ENCODE data around the gene IREB2. TPM values are rescaled to one million over a fixed set of nuclear protein-coding genes. Genes with fewer than 3 reads are reported as not detected.

The IREB2 gene
- total and polyA plus RNA-seq, 2 donors (not counting 3 experiments of a cell fraction or from before 2014, with no cell fraction given) = 12.7 to 51.4 TPM

- peaks cover 0 to 3% of the 10 kb centered on the region in 2 experiments for H3K27me3 ChIP-seq (ENCODE audit: control insufficient read depth in 2 of 2, insufficient read depth in 2 of 2, low read length in 2 of 2)
- DNase-seq (ENCODE audit: low read depth, low spot score) = no peak
- H3K4me3 ChIP-seq (replicated peaks in 1 of 3; ENCODE audit: insufficient read depth in 1 of 3, low read depth in 1 of 3, low read length in 3 of 3) = no peak overlapping the region
- no peaks in the 10 kb centered on the region for H3K9me1 ChIP-seq (replicated peaks; ENCODE audit: control insufficient read depth, extremely low read depth, insufficient read depth, low read length)
- dilution Hi-C loops (cut with MboI; ENCODE audit: extremely low pct_ligation_motif_present, low sequenced_read_pairs) = no loop called here
- POLR2A ChIA-PET = no interaction called here
- H3K27ac ChIP-seq (ENCODE audit: insufficient read depth, low read depth, low read length) = no peak overlapping the region
- intact Hi-C loops (cut with micrococcal nuclease) = no loop called here
- no peak overlapping the region for H2AFZ ChIP-seq (ENCODE audit: low read depth, low read length)
- H3K9me3 ChIP-seq (replicated peaks; ENCODE audit: control insufficient read depth, insufficient read depth, low read length) = no peaks in the 10 kb centered on the region
- no peaks in the 10 kb centered on the region for H4K20me1 ChIP-seq (replicated peaks; ENCODE audit: control insufficient read depth, extremely low read depth, insufficient read depth, low read length)
- H3K9ac ChIP-seq (replicated peaks; ENCODE audit: extremely low read depth, insufficient read depth, low read length) = no peak overlapping the region
- BruUV-seq (replicated peaks) = no TSS peak
- H3K4me2 ChIP-seq (ENCODE audit: insufficient read depth, low read length) = no peak overlapping the region
- FAIRE-seq = no peak
- no peaks in the 10 kb centered on the region for H3K4me1 ChIP-seq (ENCODE audit: control insufficient read depth, extremely low read depth, insufficient read depth, low read length)
- H3K36me3 ChIP-seq (ENCODE audit: control insufficient read depth in 2 of 2, extremely low read depth in 1 of 2, insufficient read depth in 2 of 2, low read length in 2 of 2) = no peaks in the 10 kb centered on the region
- CTCF ChIA-PET = no interaction called here
- H3K79me2 ChIP-seq (ENCODE audit: control insufficient read depth, insufficient read depth, low read length) = no peaks in the 10 kb centered on the region
- no peak for TF ChIP-seq CTCF (IDR thresholded peaks at IDR 0.05; ENCODE audit: extremely low read depth in 1 of 2, insufficient read depth in 1 of 2, low read depth in 1 of 2, low read length in 2 of 2)
- TF ChIP-seq EZH2 (IDR thresholded peaks at IDR 0.05; ENCODE audit: borderline replicate concordance, low read depth, low read length, severe bottlenecking) = no peak
- no peak for TF ChIP-seq POLR2AphosphoS5 (IDR thresholded peaks at IDR 0.05; ENCODE audit: insufficient read depth, low read depth, low read length)
- TF ChIP-seq FOS (IDR thresholded peaks at IDR 0.05; ENCODE audit: borderline replicate concordance, insufficient read depth, low read length) = no peak
- TF ChIP-seq MAX (IDR thresholded peaks at IDR 0.05; ENCODE audit: insufficient read depth, insufficient read length) = no peak
- TF ChIP-seq JUN (IDR thresholded peaks at IDR 0.05; ENCODE audit: borderline replicate concordance, insufficient read depth, insufficient read length, low read depth) = no peak
- no peak for TF ChIP-seq POLR2A (IDR thresholded peaks at IDR 0.05; ENCODE audit: low read depth, low read length)
- TF ChIP-seq GATA2 (IDR thresholded peaks at IDR 0.05; ENCODE audit: insufficient read depth, insufficient read length, low read depth, low read length) = no peak
- TF ChIP-seq MYC (IDR thresholded peaks at IDR 0.05; ENCODE audit: low read depth, low read length) = no peak
These were observed 95.3 kb downstream of the IREB2 start for GRCh38 chr15:78533331-78533730.

All from endothelial cell of umbilical vein (primary cell).